Stimulated activated CD8-positive, alpha-beta memory T cell treated with anti-CD3 and anti-CD28 coated beads, Interleukin-4, amount 100 ng/mL, for 24 hours (primary cell): ENCODE results near the gene KCNJ9.
"Not testable (repeated sequence)": the region's sequence is repeated elsewhere in the genome, so short reads cannot be mapped to it uniquely, and the experiment has no call there.

ENCODE experiments used
- DNase-seq: peaks from one replicate; pipeline ENCODE4 v3.0.0-alpha.2; 2020; ENCODE audit warnings: low read depth

Gene KCNJ9

DNA sequence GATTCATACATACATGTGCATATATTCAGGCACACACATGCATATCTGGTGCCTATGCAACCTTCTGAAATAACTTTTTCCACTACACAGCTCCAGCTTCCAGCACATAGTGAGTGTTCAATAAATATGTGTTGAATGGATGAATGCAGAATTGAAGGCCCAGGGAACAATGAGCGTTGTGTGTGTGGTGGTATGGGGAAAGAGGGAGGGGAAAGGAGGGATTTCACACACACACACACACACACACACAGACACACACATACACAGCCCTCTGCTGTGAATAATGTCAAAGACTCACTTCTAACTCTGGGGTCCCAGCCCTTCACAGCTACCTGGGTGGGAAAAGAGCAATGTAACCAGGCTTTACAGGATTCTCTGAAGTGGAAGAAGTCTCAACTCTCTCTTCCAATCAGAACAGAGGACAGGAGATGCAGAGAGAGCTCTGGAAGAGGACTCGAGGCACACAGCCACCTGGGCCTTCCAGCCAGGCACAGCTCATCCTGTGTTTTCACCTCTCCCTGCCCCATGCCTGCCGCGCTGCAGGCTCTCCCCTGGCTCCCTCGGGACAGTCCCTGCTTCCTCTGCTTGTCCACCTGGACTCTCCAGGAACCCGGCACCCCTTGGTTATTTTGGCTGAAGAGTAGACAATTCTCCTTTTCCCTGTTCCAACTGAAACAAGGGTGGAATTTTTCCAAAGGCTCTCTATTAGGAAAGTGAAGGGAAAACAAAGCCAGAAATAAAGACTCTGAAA, 22.5 kb downstream of the KCNJ9 start:
- DNase-seq: no peak

DNA sequence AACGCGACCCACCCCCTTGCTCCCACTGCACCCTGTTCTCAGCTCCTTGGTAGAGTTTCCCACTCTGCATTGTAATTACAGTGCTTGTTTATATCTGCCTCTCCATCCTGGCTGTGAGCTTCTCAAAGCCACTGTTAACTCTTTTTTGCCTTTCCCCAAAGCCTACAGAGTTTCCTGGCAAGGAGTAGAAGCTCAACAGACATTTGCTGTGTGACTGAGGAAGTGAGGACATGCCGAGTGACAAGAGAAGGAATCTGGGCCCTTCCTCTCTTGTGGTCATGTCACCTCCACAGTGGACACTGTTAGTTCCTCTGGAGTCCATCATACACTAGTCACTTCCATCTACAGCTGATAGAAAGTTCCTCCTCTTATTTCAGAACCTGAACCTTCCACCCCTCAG, 23.1 kb downstream of the KCNJ9 start:
- no peak for DNase-seq

DNA sequence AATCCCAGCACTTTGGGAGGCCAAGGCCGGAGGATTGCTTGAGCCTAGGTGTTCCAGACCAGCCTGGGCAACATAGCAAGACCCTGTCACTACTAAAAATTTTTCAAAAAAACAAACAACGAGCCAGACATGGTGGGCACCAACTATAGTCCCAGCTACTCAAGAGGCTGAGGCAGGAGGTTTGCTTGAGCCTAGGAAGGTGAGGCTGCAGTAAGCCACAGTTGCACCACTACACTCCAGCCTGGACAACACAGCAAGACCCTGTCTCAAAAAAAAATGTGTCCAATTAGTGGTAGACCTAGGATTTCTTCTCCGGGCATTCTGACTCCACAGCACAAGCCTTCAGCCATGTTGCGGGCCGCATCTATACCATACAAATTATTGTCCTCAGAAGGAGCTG, 23.8 kb downstream of the KCNJ9 start:
- DNase-seq: no peak

DNA sequence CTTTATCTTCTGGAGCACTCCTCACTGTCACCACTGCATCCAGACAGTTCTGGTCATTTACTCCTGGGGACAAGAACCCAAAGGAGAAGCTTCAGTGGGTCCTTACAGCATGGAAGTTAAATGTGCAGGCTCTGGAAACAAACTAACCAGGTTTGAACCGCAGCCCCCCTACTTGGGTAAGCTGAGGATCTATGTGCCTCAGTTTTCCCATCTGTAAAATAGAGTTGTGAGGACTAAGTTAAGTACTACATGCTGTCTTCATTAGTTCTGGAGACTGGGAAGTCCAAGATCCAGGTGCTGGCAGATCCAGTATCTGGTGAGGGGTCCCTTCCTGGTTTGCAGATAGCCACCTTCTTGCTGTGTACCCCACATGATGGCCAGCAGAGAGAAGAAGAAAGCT, 26.2 kb downstream of the KCNJ9 start:
- DNase-seq: no peak

DNA sequence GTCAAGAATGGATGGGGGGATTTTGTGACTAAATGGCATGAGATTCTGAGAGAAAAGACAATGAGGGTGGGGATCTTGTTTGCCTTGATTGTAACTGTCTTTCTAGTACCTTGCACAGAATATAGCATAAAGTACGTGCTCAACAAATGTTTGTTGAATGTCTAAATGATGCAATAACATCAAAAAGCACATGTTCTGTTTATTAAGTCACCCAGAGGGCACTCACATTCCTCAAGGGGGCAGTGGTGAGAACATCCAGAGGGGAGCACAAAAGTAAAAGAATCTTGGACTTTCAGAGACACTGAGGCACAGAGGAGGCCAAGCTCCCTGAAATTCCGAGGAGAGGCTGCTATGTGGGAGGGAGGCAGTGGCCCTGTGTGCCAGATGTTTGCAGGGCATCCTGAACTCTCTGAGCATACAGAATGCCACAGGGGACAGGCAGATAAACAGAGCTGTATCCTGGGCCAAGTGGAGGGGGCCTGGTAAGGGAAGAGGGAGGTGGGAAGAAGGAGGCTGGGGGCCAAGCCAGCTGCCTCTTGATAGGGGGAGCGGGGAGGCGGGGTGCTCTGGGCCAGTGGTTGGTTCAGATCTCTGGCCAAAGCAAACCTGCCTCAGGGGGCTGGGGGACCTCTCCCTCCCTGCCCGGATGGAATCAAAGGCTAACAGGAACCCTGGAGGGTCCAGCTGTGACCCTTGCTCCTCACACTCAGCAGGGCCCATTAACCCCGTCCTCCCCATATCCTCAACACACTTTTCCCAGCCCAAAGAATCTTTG, 27.7 kb downstream of the KCNJ9 start:
- no peak for DNase-seq

DNA sequence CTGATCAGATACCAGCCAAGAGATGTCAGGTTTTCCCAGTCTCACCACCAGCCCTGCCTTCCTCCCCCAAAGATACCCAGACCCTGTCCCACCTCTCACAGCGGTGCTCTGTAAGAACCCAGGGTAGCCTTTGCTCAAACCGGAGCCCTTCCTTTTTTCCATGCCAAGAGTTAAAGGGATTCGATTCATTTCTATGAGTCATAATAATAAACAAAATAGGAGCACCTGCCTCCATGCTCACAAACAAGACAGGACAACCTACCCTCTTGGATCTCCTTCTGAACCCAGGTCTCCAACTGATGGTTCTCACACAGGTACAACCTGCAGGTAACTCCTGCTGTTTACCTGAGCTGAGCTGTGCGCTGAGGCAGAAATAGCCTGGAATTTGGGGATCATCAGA, 28.3 kb downstream of the KCNJ9 start:
- DNase-seq: no peak

DNA sequence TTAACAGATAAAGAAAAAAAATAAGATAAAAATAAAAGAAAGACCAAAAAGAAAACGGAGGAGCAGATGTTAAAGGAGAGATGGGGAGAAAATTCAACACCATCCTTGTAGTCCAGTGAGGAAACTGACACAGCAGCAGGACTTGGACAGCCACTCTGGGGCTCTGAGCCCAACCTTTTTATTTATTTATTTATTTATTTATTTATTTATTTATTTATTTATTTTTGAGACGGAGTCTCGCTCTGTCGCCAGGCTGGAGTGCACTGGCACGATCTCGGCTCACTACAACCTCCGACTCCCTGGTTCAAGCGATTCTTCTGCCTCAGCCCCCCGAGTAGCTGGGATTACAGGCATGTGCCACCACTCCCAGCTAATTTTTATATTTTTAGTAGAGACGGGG, 30.1 kb downstream of the KCNJ9 start:
- not testable (repeated sequence) for DNase-seq

DNA sequence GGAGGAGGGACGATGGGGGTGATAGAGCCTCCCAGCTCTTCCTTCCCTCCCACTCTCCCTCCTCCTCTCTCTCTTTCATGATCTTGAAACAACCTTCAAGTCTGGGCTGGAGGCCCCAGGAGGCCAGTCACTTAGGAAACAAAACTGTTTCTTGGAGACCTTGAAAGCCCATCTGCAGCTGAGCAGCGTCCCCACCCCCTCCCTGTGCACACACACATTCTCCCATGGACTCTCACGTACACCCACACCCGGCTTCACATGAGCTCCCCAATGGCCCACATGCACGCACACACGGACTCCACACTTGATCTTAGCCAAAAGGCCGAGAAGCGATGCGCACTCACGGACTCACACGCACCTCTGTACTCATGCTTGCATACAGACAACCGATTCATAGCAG, 31.0 kb downstream of the KCNJ9 start:
- DNase-seq: no peak

DNA sequence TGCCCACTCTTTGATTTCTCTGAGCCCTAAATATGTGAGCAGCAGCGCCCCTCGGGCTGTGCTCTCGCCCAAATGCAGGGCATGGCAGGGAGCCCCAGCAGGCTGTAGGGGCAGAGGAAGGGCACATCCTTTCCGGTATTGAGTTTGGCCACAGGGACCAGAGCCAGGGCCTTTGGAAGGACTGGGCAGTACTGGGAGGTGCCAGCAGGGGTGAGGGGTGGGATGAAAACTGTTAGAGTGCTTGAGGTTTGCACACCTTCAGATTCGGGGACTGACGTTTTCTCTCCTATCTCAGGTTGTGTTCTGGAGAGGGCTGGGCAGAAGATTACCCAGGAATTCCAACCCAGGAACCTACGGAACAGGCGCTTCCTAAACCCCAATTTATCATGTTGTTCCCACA, 32.1 kb downstream of the KCNJ9 start:
- no peak for DNase-seq

DNA sequence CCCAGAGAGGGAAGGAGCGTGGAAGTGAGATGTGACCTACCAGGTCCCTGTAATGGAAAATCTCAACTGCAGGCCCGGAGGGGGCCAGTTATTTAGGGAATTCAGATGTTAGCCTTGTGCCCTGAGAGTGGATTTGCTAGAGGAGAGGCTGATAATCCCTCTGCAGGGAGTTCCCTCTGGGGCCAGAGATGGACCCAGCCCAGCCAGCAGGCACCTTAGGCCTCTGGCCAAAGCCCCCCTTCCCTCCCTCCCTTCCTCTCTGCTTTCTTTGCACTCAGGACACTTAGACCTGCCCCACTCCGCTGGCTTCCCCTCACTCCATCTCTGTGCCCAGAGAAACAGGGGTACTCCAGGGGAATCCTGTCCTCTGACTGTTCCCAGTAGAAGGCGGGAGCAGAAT, 32.7 kb downstream of the KCNJ9 start:
- DNase-seq: no peak

DNA sequence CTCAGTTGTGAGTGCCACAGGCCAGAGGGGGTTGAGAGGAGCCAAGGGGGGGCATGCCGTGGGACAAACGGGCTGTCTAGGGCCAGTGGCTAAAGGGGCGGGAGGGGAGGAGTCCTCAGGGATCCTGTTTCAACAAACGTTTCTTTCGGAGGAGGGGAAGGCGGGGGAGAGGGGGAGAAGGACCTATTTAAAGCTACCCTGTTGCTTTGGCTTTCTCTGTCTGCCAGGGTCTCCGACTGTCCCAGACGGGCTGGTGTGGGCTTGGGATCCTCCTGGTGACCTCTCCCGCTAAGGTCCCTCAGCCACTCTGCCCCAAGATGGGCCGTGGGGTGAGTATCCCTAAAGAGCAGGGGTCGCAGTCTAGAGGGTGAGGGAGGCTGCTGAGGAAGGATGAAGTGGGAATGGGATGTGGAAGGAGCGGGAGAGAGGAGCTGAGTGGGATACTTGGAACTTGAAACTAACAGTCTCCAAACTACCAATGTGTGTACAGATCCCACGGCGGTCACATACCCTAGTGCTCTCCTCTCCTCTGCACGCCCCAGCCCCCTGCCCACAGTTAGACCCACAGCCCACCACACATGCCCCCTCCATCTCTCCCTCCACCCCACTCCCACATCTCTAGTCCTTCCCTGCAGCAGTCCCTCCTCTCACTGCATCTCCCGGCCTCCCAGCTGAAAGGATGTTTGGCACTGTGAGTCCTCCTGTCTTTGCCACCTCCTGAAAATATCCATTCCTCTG, 34.4 kb downstream of the KCNJ9 start, which contains the start of gene ATP1A2:
TSS of gene ATP1A2 (plus strand) at position 215 of the 738 bp plus-strand sequence. CDS start at position 318, 103 bp downstream.
- no peak for DNase-seq

DNA sequence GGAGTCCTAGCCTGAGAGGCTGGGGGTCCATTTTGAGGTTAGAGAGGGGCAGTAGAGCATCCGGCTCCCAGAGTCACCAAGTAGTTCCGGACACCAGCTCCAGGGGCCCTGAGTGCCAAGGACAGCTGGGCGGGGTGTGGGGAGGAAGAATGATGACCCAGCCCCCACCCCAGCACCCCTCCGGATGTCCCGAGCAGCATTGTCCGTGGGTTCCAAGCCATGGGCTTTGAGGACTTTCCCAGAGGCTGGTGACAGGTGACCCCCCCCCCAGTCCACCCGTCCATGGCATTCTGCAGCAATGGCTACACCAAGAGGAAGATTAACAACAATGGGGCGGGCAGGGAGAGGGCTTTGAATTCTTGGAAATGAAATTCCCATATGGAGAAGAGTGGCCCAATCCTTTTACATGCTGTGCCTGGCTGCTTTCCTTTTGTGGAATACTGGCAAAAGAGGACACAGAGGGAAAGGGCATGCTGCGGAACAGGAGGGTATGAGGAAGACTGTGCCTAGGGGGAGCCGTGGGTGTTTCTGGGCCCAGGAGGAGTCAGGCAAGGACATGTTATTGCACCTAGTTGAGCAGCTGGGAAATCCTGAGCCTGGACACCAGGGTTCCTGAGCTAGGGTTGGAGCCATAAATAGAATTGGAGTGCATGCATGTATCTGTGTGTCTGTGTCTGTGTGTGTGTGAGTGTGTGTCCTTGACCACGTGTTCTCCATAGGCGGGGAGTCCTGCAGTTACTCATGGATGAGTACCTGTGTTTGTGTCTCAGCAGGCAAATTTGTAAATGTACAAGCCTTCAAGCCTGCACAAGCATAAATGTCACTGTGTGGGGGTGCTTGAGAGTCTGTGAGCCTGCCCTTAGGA, 35.2 kb downstream of the KCNJ9 start:
- no peak for DNase-seq

DNA sequence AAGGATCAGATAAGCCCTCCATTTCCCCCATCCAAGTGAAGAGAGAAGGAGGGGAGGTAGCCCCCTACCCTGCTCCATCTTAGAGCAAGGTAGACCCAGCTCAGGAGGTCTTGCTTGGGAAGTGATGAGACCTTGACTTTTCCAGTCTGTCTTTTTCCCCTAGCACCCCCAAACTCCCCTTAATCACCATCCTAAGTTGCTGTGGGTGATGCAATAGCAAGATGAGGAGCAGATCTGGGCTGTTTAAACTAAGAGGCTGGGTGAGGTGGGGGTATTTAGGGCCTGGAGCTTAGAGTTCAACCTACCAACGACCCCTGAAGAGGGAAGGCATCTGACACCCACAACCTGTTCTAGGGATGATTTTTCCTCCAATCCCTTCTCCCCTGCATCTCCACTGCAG, 36.0 kb downstream of the KCNJ9 start:
- no peak for DNase-seq

DNA sequence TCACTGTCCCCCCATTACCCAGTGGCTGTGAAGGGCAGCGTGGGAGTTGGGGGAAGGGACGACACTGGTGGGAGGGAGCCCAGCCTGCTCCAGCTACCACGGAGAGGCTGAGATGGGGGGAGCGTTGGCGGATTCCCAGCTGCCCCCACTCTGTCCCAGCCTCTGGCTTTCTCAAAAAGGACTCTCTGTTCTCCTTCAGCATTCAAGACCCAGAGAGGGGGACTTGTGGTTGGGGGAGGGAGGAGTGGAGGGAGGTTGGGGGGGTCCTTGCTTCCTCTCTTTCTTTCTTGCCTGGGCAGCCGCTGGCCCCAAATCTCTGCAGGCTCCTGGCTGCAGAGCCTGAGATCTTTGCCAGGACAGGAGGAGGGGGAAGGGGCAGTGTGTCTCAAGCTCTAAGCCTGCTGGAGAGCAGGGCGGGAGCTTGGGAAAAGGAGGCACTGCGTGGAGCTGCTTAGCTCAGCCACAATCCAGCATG, 36.4 kb downstream of the KCNJ9 start:
- DNase-seq: no peak

DNA sequence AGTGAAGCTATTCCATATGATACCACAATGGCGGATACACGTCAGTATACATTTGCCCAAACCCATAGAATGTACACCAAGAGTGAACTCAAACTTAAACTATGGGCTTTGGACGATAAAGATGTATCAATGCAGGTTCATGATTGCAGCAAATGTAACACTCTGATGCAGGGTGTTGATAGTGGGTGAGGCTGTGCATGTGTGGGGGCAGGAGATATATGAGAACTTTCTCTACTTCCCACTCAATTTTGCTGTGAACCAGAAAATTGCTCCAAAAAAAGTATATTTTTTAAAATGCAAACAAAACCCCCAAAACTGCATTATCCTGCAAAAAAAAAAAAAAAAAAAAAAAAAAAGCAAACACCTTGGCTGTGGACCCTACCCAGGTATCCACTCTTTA, 37.6 kb downstream of the KCNJ9 start:
- DNase-seq: no peak

DNA sequence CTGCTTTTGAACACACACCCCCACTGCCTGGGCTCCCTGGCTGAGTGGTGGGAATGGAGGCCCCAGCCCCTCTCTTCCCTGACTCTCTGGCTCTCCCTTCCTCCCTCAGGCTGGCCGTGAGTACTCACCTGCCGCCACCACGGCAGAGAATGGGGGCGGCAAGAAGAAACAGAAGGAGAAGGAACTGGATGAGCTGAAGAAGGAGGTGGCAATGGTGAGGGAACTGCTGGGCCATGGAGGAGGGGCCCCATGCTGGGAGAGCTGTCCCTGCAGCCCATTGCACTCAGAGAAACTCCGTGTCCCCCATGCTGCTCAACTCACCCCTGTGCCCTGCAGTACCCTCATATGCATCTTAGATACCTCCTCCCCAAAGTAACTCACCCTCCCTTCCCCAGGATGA, 39.5 kb downstream of the KCNJ9 start:
- no peak for DNase-seq

DNA sequence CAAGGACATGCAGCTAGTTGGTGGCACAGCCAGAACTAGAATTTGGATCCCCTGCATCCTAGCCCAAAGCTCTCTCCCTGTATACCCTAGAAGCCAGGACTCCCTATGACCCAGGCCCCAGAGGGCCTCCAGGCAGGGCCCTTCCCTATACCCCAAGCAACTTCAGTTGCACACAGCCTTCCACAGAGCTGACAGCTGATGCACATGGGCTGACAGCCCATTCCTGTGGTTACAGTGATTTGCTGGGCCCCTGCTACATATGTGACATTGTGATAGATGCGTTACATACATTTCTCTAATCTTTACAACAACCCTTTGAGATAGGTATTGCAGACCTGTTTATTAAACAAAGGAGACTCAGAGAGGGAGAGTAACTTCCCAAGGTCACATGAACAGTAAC, 40.0 kb downstream of the KCNJ9 start:
- no peak for DNase-seq

DNA sequence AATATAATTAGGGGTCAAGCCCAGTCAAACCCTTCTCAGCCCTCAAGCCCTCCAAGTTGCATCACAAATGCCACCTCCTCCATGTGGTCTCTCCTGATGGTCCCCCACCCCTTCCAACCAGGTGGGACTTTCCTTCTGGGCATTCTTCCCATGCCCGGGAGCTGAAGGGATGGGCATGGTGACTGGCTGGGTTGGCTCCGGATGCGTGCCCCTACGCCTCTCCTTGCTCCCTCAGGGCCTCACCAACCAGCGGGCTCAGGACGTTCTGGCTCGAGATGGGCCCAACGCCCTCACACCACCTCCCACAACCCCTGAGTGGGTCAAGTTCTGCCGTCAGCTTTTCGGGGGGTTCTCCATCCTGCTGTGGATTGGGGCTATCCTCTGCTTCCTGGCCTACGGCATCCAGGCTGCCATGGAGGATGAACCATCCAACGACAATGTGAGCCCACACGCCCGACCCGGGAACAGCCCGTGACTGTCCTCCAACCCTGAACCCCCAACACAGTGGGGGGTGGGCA, 41.7 kb downstream of the KCNJ9 start:
- no peak for DNase-seq

DNA sequence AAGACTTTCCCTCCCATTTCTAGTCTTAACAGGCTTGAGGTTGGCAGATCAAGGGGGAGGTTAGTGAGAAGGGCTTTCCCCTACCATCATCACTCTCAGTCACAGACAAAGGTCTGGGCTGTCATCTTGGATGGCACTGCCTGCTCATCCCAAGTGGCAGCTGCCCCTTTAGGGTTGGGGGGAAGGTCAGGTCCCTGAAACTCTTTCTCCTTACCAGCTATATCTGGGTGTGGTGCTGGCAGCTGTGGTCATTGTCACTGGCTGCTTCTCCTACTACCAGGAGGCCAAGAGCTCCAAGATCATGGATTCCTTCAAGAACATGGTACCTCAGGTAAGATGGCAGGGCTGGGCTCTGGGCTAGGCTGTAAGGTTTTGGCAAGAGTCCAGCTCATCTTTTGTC, 42.4 kb downstream of the KCNJ9 start:
- DNase-seq: no peak

DNA sequence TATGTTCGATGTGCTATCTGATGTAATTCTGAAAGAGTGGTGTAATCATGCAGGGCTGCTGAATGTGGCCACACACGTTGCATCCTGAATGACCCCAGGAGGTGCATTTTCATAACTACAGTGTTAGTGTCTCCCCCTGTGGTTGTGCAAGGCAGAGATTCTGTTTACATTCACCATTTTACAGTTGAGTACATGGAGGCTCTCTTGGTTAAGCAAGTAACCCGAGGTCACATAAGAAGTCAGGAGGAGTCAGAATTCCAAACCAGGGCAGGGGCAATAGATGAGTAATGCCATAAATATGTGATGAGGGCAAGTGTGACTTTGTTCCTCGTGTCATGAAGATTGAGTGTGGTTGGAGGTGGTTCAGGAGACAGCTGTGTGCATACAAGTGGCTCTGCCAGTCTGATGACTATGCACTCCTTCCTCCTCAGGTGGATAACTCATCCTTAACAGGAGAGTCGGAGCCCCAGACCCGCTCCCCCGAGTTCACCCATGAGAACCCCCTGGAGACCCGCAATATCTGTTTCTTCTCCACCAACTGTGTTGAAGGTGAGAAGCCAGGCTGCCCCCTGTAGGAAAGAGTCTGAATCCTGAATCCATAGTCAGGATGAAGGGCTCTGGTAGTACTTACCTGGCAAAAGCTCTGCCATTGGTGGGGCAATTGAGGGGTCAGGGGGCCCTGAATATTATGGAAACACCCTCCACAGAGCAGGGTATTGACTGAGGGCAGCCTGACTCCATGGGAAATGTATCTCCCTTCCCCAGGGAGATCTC, 43.6 kb downstream of the KCNJ9 start:
- DNase-seq: no peak

DNA sequence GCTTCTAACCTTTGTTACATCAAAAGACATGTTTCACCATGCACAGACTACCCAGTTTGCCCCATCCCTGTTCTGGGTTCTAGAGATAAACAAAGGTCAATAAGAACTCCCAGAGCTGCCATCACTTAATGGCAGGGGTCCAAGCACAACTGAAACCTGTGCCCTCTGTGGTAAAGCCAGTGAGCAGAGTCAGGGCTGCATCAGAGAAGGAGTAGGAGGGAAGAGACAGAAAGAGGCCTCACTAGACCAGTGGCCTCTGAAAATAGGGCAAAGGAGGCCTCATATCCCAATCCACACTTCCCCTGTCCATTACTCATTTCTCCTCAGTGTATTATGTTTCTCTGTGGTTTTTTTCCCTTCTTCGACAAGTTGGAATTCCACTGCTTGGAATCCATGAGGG, 44.4 kb downstream of the KCNJ9 start:
- no peak for DNase-seq
